Neural progenitor cell (in vitro differentiated cells): ENCODE data around the gene NIM1K. TPM values are rescaled to one million over a fixed set of nuclear protein-coding genes. Genes with fewer than 3 reads are reported as not detected.

Experiments used
- DNase-seq: peaks from one replicate; pipeline ENCODE4 v3.0.0-alpha.2; 2016; ENCODE audit warnings: low spot score
- H2AFZ ChIP-seq: fragments of 200-600 bp; sonication (generic); replicated peaks from 2 replicates; pipeline ENCODE4 v1.6.1; 2016; ENCODE audit warnings: antibody characterized with exemption
- H3F3A ChIP-seq: fragments of 200-600 bp; sonication (generic); 2 replicates; pipeline ENCODE4 v1.6.1; 2016; ENCODE audit warnings: antibody characterized with exemption, low read depth
- H3K27ac ChIP-seq: fragments of 200-600 bp; sonication (generic); 2 replicates; pipeline ENCODE4 v1.5.1; 2016; ENCODE audit warnings: mild to moderate bottlenecking
- H3K27me3 ChIP-seq: fragments of 200-600 bp; sonication (generic); 2 replicates; pipeline ENCODE4 v1.6.1; 2016; ENCODE audit warnings: mild to moderate bottlenecking, moderate library complexity
- H3K36me3 ChIP-seq: fragments of 200-600 bp; sonication (generic); 2 replicates; pipeline ENCODE4 v1.5.1; 2016
- H3K4me1 ChIP-seq: fragments of 200-600 bp; sonication (generic); 2 replicates; pipeline ENCODE4 v1.6.1; 2016; ENCODE audit warnings: mixed run types
- H3K4me2 ChIP-seq: fragments of 200-600 bp; sonication (generic); 2 replicates; pipeline ENCODE4 v1.6.1; 2016
- H3K4me3 ChIP-seq: fragments of 200-600 bp; sonication (generic); 2 replicates; pipeline ENCODE4 v1.5.1; 2016
- H3K79me2 ChIP-seq: fragments of 200-600 bp; sonication (generic); 2 replicates; pipeline ENCODE4 v1.6.1; 2016; ENCODE audit warnings: low read depth
- H3K9ac ChIP-seq: fragments of 200-600 bp; sonication (generic); 2 replicates; pipeline ENCODE4 v1.6.1; 2016
- H3K9me3 ChIP-seq: fragments of 200-600 bp; sonication (generic); 2 replicates; pipeline ENCODE4 v1.5.1; 2016; ENCODE audit warnings: low read depth
- H4K20me1 ChIP-seq: fragments of 200-600 bp; sonication (generic); 2 replicates; pipeline ENCODE4 v1.6.1; 2016; ENCODE audit warnings: low read depth
- H3K27ac Mint-ChIP-seq: 3 replicates; pipeline ENCODE4 v1.8.0; 2021; ENCODE audit warnings: mixed read lengths
- H3K27me3 Mint-ChIP-seq: 2 replicates; pipeline ENCODE4 v1.8.0; 2022; ENCODE audit warnings: low read depth, mild to moderate bottlenecking, inconsistent platforms, moderate library complexity, mixed read lengths; ENCODE audit not compliant: insufficient read depth
- H3K36me3 Mint-ChIP-seq: 3 replicates; pipeline ENCODE4 v1.8.0; 2021; ENCODE audit warnings: mixed read lengths
- H3K4me1 Mint-ChIP-seq: 3 replicates; pipeline ENCODE4 v1.8.0; 2021; ENCODE audit warnings: mixed read lengths
- H3K4me3 Mint-ChIP-seq: 3 replicates; pipeline ENCODE4 v1.8.0; 2021; ENCODE audit warnings: mild to moderate bottlenecking, moderate library complexity, mixed read lengths
- H3K9me3 Mint-ChIP-seq: 3 replicates; pipeline ENCODE4 v1.8.0; 2020; ENCODE audit warnings: mixed read lengths
- CTCF ChIP-seq: fragments of 200-600 bp; sonication (generic); IDR thresholded peaks from 2 replicates; pipeline ENCODE4 v1.5.1; 2017; ENCODE audit warnings: antibody characterized with exemption, mild to moderate bottlenecking
- EZH2 ChIP-seq: fragments of 200-600 bp; sonication (generic); IDR thresholded peaks from 2 replicates; pipeline ENCODE4 v1.6.1; 2017; ENCODE audit warnings: antibody characterized with exemption, mild to moderate bottlenecking, moderate library complexity
- EZH2phosphoT487 ChIP-seq: fragments of 200-600 bp; sonication (generic); IDR thresholded peaks from 2 replicates; pipeline ENCODE4 v1.6.1; 2017; ENCODE audit warnings: antibody characterized with exemption
- total RNA-seq: library from RNA; depleted of rRNA; stranded (reverse); fragments of >200 nt; gene quantifications from 2 replicates; pipeline ENCODE4 v1.2.3, GENCODE V29; 2015; ENCODE audit warnings: low replicate concordance

The NIM1K gene
- total RNA-seq, 1 donor from 2014 or later = not detected

- Histone ChIP-seq H3K9ac (no peak overlapping the region), H3K27ac (peak overlapping the region; percentile 7), H3K79me2 (peaks cover 6% of the 10 kb centered on the region), H3K27me3 (no peaks in the 10 kb centered on the region), H3F3A (peaks cover 74% of the 10 kb centered on the region), H3K4me2 (no peak overlapping the region), H3K4me3 (no peak overlapping the region), H2AFZ (no peak overlapping the region), H3K9me3 (no peaks in the 10 kb centered on the region), H3K4me1 (no peaks in the 10 kb centered on the region), H3K36me3 (peaks cover 28% of the 10 kb centered on the region), H4K20me1 (peaks cover 39% of the 10 kb centered on the region)
- H3K27me3 Mint-ChIP-seq = peaks cover 10% of the 10 kb centered on the region
- no peaks in the 10 kb centered on the region for H3K4me1 Mint-ChIP-seq
- H3K4me3 Mint-ChIP-seq = no peak overlapping the region
- H3K27ac Mint-ChIP-seq = no peak overlapping the region
- H3K36me3 Mint-ChIP-seq = peaks cover 52% of the 10 kb centered on the region
- H3K9me3 Mint-ChIP-seq = no peaks in the 10 kb centered on the region
- no peak for TF ChIP-seq CTCF
- TF ChIP-seq EZH2 = no peak
- no peak for TF ChIP-seq EZH2phosphoT487
- no peak for DNase-seq
Observed at GRCh38 chr5:43288269-43288831, 96.3 kb downstream of the NIM1K start.

GRCh38 chr5:43290726-43291125 lies 98.7 kb downstream of the NIM1K start:
- peak overlapping the region; percentile 50 for H3K27ac ChIP-seq
- no peak overlapping the region for H3K4me2 ChIP-seq
- no peaks in the 10 kb centered on the region for H3K9me3 ChIP-seq
- no peaks in the 10 kb centered on the region for H3K27me3 ChIP-seq
- H3K36me3 ChIP-seq = peaks cover 47% of the 10 kb centered on the region
- DNase-seq = no peak
- Mint-ChIP-seq H3K27me3 (peaks cover 2% of the 10 kb centered on the region), H3K4me3 (no peak overlapping the region), H3K27ac (no peak overlapping the region), H3K9me3 (no peaks in the 10 kb centered on the region), H3K4me1 (no peaks in the 10 kb centered on the region), H3K36me3 (peaks cover 65% of the 10 kb centered on the region)
- H3K4me1 ChIP-seq = no peaks in the 10 kb centered on the region
- H4K20me1 ChIP-seq = peaks cover 62% of the 10 kb centered on the region
- TF ChIP-seq EZH2 = no peak
- no peak for TF ChIP-seq CTCF
- no peak for TF ChIP-seq EZH2phosphoT487
- peaks cover 28% of the 10 kb centered on the region for H3K79me2 ChIP-seq
- H2AFZ ChIP-seq = no peak overlapping the region
- H3F3A ChIP-seq = peaks cover 87% of the 10 kb centered on the region
- H3K4me3 ChIP-seq = no peak overlapping the region
- no peak overlapping the region for H3K9ac ChIP-seq

GRCh38 chr5:43294226-43294625 lies 102.2 kb downstream of the NIM1K start:
- H3K36me3 ChIP-seq = peaks cover 68% of the 10 kb centered on the region
- H4K20me1 ChIP-seq = peaks cover 84% of the 10 kb centered on the region
- Mint-ChIP-seq H3K4me1 (peaks cover 2% of the 10 kb centered on the region), H3K4me3 (no peak overlapping the region), H3K36me3 (peaks cover 65% of the 10 kb centered on the region), H3K27me3 (no peaks in the 10 kb centered on the region), H3K9me3 (no peaks in the 10 kb centered on the region), H3K27ac (no peak overlapping the region)
- H3K9me3 ChIP-seq = no peaks in the 10 kb centered on the region
- H3K27ac ChIP-seq = no peak overlapping the region
- no peak overlapping the region for H2AFZ ChIP-seq
- peaks cover 63% of the 10 kb centered on the region for H3K79me2 ChIP-seq
- H3K4me3 ChIP-seq = no peak overlapping the region
- TF ChIP-seq EZH2phosphoT487 = no peak
- TF ChIP-seq EZH2 = no peak
- no peak for TF ChIP-seq CTCF
- H3K9ac ChIP-seq = no peak overlapping the region
- no peak for DNase-seq
- no peak overlapping the region for H3K4me2 ChIP-seq
- peaks cover 65% of the 10 kb centered on the region for H3F3A ChIP-seq
- no peaks in the 10 kb centered on the region for H3K4me1 ChIP-seq
- no peaks in the 10 kb centered on the region for H3K27me3 ChIP-seq
